CD4-positive, alpha-beta T cell treated with Interleukin-21 for 1 hour (primary cell): ENCODE data around the gene HERC6.
"Not testable (repeated sequence)": the region's sequence is repeated elsewhere in the genome, so short reads cannot be mapped to it uniquely, and the experiment has no call there.

Source experiments
- DNase-seq: peaks from one replicate; pipeline ENCODE4 v3.0.0-alpha.2; 2020

The HERC6 gene

GRCh38 chr4:88391703-88392102 is 13.1 kb downstream of the HERC6 start:
- no peak for DNase-seq

- no peak for DNase-seq
These were observed 18.0 kb downstream of the HERC6 start for GRCh38 chr4:88396681-88397080.

- DNase-seq: no peak
These were observed 19.7 kb downstream of the HERC6 start for GRCh38 chr4:88398381-88398780.

DNA sequence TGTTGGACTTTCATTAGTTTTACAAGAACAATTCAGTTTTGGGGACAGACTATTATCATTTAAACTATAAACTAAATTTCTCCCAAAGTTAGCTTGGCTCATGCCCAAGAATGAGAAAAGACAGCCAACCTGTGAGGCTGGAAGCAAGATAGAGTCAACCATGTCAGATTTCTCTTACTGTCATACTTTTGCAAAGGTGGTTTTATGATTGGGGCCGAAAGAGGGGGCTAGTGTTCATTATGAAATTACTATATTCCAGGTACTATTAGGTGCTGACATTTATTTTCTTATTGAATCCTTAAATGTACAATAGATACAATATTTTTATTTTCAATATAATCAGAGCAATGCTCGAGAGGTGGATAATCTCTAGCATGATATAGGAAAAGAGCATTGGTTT is 30.6 kb downstream of the HERC6 start:
- no peak for DNase-seq

DNA sequence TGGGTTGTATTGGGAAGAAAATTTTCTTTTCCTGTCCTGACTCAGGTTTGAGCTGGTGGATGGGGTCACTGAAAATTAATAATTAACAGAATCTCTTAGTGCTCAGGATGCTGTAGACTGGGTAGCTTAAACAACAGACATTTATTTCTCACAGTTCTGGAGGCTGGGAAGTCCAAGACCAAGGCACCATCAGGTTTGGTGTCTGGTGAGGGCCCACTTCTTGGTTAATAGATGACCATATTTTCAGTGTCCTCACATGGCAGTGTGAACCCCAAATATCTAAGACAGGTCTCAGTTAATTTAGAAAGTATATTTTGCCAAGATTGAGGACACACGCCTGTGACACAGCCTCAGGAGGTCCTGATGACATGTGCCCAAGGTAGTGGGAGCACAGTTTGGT is 31.1 kb downstream of the HERC6 start:
- DNase-seq: no peak

- DNase-seq: no peak
These were observed 32.9 kb downstream of the HERC6 start for GRCh38 chr4:88411491-88412096.

DNA sequence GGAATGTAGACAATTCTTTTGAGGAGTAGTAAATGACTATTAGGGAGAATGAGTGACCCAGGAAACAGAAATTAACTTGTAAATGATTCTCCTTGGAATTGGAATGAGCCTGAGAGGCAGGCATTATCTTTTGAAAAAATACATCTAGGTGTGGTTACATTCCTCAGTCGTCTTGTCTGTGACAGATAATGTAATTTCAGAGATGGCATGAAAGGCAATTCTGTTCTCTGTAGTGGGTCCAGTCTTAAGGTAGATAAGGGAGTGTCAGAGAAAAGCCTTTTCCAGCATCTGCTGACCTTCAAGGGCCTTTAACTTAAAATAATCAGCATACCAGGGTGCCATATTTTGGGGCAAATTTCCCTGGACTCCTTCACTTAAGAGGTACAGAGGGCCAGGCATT is 35.1 kb downstream of the HERC6 start:
- DNase-seq: no peak

GRCh38 chr4:88414755-88415154 is 36.1 kb downstream of the HERC6 start:
- no peak for DNase-seq

- DNase-seq: no peak
These were observed 37.3 kb downstream of the HERC6 start for GRCh38 chr4:88415982-88416381.

- DNase-seq: no peak
These were observed 39.8 kb downstream of the HERC6 start for GRCh38 chr4:88418411-88418810.

- no peak for DNase-seq
These were observed 41.2 kb downstream of the HERC6 start for GRCh38 chr4:88419874-88420273.

DNA sequence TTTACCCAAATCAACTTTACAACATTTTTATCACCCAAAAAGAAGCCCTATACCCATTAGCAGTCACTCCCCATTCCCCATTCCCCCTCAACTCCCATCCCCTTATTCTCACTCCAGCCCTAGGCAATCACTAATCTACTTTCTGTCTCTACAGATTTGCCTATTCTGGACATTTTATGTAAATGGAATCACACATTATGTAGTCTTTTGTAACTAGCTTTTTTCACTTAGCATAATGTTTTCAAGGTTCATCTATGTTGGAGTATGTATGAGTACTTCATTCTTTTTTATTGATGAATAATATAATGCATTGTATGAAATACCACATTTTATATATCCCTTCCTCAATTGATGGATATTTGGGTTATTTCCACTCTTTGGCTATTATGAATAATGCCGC is 42.2 kb downstream of the HERC6 start:
- DNase-seq: no peak

GRCh38 chr4:88422403-88422802 is 43.8 kb downstream of the HERC6 start:
- no peak for DNase-seq

- DNase-seq: no peak
These were observed 50.7 kb downstream of the HERC6 start for GRCh38 chr4:88429401-88429800.

- no peak for DNase-seq
These were observed 57.5 kb downstream of the HERC6 start for GRCh38 chr4:88435987-88436693.

DNA sequence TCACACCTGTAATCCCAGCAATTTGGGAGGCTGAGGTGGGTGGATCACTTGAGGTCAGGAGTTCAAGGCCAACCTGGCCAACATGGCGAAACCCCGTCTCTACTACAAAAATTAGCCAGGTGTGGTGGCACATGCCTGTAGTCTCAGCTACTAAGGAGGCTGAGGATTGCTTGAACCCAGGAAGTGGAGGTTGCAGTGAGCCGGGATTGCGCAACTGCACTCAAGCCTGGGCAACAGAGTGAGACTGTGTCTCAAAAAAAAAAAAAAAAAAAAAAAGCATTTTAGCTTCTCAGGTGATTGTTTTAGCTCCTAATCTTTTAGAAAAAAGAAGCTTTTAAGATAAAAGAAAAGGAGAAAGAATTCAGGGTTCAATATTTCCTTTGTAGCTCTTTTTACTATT is 59.2 kb downstream of the HERC6 start:
- not testable (repeated sequence) for DNase-seq

GRCh38 chr4:88439161-88439760 is 60.6 kb downstream of the HERC6 start:
- no peak for DNase-seq

DNA sequence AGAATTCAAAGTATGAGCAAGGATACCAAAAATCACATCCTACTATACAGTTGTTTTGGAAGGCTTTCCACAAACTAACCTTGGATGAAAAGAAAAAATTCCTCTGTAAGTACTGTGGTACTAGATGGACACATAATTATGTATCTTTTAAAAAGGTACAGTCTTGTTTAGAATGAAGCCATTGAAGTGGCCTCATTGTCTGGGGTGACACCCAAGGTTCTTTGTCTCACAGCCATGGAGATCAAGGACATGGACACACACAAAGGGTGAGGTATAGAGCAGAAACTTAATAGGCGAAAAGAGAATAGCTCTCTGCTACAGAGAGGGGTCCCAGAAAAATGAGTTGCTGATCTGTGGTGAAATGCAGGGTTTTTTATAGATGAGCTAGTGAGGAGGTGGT is 61.5 kb downstream of the HERC6 start:
- no peak for DNase-seq

GRCh38 chr4:88441696-88442095 is 63.0 kb downstream of the HERC6 start:
- DNase-seq: no peak

GRCh38 chr4:88442689-88443191 is 64.1 kb downstream of the HERC6 start:
- DNase-seq: no peak

DNA sequence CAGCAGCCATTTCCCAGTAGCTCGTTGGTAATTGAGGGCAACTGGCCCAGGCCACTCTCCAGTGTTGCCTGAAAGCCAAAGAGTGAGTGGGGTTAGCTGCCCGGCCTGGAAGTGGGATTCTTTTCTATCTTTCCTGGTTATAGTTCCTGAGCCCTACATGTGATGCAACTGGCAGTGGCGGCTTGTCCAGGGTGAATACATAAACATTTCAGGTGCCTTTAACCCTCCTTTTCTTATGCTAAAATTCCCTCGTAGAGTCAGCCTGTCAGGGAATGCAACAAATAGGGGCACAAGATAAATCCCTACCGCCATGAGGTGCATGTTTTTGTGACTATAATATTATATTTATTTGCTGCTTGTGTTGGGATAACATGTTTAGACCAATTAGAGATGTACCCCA is 64.8 kb downstream of the HERC6 start:
- DNase-seq: no peak

DNA sequence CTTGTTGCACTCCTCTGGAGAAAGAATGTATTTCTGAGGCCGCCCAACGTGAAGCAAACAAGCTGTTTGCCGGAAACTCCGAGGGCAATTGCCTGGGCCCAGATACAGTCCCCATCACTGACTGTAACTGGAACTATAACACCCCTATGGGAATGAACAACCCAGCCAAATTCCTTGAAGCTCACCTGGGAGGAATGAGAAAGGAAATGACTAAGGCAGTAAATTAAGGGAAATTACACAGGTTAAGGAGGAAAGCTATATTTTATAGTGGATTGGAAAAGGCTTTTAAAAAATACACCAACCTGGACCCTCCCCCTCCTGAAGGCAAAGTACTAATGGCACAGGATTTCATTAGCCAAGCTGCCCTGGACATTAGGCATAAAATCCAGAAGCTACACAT is 66.6 kb downstream of the HERC6 start:
- DNase-seq: no peak

DNA sequence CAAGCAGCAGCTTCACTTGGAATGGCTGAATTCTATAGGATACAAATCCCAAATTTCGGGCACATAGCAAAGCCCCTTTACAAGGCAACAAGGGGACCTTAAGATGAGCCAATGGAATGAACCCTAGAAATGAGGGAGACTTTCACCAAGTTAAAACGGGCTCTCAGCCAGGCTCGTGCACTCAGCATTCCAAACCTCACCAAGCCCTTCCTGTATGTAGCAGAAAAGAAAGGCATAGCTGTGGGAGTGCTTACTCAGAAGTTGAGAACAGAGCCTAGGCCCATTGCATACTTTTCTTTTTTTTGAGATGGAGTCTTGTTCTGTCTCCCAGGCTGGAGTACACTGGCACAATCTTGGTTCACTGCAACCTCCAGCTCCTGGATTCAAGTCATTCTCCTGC is 67.5 kb downstream of the HERC6 start:
- DNase-seq: no peak

- DNase-seq: no peak
These were observed 68.9 kb downstream of the HERC6 start for GRCh38 chr4:88447371-88448095.
